HL-60/S4 (cell line): ENCODE measurements around the gene ANKFN1.

Experiments used
- in situ Hi-C: fragments of 300-500 bp; cut with MboI; formaldehyde crosslinking; loops from 2 replicates; pipeline ENCODE4 v1.14.3; 2022; ENCODE audit warnings: low sequenced_read_pairs

The ANKFN1 gene

GRCh38 chr17:56178203-56178602 is 24.9 kb downstream of the ANKFN1 start:
- in situ Hi-C loops: no loop called here

DNA sequence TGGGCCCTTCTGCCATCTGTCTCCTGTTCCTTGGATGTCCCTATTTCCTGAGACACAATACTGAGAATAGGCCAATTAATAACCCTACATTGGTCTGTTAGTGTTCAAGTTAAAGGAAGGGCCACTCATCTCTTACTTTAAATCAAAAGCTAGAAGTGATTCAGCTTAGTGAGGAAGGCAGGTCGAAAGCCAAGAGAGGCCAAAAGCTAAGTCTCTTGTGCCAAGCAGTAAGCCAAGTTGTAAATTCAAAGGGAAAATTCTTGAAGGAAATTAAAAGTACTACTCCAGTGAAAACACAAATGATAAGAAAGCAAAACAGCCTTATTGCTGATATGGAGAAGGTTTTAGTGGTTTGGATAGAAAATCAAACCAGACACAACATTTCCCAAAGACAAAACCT is 28.8 kb downstream of the ANKFN1 start:
- in situ Hi-C loops: no loop called here

- in situ Hi-C loops: no loop called here
Measured at GRCh38 chr17:56184650-56185049, 31.4 kb downstream of the ANKFN1 start.

- in situ Hi-C loops: no loop called here
Measured at GRCh38 chr17:56185491-56186221, 32.4 kb downstream of the ANKFN1 start.

DNA sequence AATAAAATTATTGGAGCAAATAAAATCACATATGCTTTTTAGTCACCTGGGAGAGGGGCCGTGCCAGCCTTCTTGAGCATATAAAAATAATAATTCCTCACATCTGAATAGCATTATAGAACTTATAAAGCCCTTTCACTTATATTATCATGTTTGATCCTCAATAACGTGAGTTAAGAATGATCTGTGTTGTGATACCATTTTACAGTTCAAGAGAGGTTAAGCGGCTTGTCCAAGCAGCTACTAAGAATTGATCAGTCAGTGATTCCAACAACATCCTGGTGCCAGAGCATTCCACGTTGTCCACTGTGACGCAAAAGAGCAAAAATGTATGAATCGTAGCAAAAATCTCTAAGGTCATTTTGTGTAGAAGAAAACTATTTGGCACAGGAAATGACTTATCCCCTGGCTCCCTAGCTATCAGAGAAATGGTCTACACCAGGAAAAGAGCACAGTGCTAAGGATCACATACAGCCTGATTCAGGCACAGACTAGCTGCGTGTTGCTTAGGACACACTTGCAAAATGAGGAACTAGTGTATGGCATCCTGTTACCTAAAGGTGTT is 33.0 kb downstream of the ANKFN1 start:
- in situ Hi-C loops: no loop called here

DNA sequence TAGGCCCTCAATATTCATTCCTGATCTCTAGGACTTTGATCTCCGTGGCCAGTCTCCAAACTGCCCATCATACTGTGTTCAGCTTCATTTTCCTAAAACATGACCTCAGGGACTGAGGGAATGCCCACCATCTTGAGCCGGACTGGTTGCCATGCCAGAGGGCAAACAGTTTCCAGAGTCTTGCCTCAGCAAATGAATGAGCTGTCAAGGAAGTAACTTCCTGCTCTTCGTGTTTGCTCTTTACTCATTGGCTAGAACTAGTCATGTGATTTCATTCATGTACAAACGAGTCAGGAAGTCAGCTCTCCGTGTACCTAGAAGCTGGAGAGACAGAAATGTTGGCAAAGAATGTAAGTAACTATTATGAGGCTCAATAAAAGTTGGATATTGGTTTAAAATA is 50.2 kb downstream of the ANKFN1 start:
- in situ Hi-C loops: no loop called here

- in situ Hi-C loops: no loop called here
Measured at GRCh38 chr17:56206351-56206750, 53.1 kb downstream of the ANKFN1 start.

- in situ Hi-C loops: no loop called here
Measured at GRCh38 chr17:56213031-56213430, 59.8 kb downstream of the ANKFN1 start.

- in situ Hi-C loops: no loop called here
Measured at GRCh38 chr17:56217921-56218320, 64.6 kb downstream of the ANKFN1 start.

- in situ Hi-C loops: no loop called here
Measured at GRCh38 chr17:56222255-56222654, 69.0 kb downstream of the ANKFN1 start.

GRCh38 chr17:56230660-56231059 is 77.4 kb downstream of the ANKFN1 start:
- in situ Hi-C loops: no loop called here

DNA sequence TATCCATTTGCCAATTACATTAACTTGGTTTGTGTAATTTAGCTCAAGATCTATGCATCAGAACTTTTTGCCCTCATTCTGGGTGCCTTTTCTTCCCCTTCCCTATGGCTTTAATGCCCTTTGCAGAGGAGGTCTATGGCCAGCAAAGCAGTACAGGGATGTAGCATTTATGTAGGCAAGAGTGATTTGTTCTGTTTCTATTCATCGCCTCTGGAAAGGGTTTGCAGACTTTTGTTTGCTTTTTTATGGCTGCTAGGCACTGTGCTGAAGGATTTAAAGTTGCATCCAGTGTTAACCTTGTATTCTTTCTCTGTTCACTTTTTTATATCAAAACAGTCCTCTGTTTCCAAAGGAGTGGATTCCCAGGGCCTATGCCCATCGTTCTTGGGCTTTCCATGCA is 78.0 kb downstream of the ANKFN1 start:
- in situ Hi-C loops: no loop called here

- in situ Hi-C loops: no loop called here
Measured at GRCh38 chr17:56231693-56232092, 78.4 kb downstream of the ANKFN1 start.

DNA sequence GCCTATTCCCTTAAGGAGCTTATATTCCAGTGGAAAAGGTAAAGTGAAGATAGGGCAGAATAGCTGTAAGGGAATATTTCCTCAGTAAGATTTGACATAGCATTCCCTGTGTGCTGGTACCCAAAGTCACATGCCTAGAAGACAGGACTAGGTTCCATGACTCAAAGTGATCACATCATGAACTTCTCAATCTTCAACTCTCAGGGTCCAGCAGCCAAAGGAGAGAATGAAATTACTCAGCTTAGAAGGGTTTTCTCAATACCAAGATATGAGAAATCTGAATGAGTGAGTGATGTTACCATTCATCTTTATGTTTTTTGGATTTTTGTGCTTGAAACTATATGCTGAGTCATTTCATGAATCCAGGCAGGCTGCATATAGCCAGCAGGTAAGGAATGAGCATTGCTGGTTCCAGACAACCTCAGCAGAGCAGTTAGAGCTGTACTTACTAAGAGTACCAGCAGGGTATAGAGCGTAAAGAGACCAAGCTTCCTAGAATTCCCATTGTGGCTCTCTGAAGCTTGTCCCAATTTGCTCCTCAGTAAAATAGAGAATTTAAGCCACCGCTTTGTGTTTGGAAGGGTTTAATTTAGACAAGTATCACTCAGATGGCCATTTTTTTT is 91.1 kb downstream of the ANKFN1 start:
- in situ Hi-C loops: no loop called here

DNA sequence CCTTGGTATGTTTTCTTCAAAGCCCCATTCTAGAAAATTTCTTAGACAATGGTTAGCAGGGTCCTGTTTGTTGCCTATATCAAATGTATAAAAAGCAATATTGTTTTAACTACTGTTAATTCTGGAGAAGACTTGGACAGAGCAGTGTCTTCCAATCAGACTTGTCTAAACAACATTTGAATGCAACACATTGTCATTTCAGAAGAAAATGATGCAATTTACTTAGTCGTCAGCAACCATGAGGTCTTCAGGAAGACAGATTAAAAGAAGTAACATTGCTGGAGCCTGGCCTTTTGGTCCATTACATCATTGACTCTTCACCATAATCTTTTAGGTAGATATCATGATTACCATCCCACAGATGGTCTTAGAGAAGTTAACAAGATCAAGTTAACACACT is 94.5 kb downstream of the ANKFN1 start:
- in situ Hi-C loops: no loop called here

DNA sequence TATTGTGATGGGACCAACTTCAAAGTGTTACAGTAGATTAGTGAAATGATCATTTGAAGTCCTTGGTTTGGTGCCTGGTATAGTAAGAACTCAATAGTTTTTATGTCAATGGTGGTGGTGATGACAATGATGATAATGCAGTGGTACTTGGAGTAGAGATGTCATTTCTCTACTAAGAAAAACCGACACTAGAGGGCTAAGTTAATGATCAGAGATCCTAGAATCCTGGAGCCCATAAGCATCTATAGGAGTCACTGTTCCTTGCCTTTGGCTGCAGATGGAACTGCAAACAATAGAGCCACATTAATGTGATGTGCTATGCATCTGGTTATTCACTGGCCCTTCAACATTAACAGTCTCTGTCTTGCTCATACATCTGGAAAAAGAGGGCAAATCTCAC is 103.8 kb downstream of the ANKFN1 start:
- in situ Hi-C loops: no loop called here

- in situ Hi-C loops: no loop called here
Measured at GRCh38 chr17:56260376-56261002, 107.2 kb downstream of the ANKFN1 start.

DNA sequence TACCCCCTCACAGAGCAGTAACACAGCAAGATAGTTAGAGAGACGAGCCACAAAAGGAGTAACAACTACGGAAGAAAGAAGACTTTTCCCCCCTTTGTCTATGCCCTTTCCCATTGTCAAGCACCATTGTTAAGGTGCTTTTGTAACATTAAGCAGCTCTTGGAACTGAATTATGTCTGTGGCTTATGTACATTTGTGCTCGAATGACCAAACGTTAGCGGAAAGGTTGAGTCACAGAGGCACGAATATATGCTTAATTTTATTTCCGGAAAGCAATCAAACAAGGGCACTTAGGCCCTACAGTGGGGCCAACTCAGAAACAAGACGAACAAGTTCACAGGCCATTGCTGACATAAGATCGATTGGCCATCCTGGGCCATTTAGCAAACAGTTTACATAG is 109.5 kb downstream of the ANKFN1 start:
- in situ Hi-C loops: no loop called here

GRCh38 chr17:56269556-56270389 is 116.5 kb downstream of the ANKFN1 start:
- in situ Hi-C loops: no loop called here

GRCh38 chr17:56274491-56274890 is 121.2 kb downstream of the ANKFN1 start:
- in situ Hi-C loops: no loop called here

- in situ Hi-C loops: no loop called here
Measured at GRCh38 chr17:56284482-56284881, 131.2 kb downstream of the ANKFN1 start.
